MM.1S (cell line): ENCODE data around the gene TTYH3.
A peak's percentile ranks its signal among the peaks of the same experiment; 100 is the strongest.

Experiments
- DNase-seq: peaks from one replicate; pipeline ENCODE4 v3.0.0-alpha.2; 2015
- H2AFZ ChIP-seq: fragments of 300-600 bp; sonication (generic); 2 replicates; pipeline ENCODE4 v1.6.0; 2016; ENCODE audit warnings: antibody characterized with exemption, low read length
- H3F3A ChIP-seq: fragments of 300-600 bp; sonication (generic); 2 replicates; pipeline ENCODE4 v1.6.1; 2016; ENCODE audit warnings: mild to moderate bottlenecking, antibody characterized with exemption, low read length, moderate library complexity, mixed read lengths; ENCODE audit not compliant: insufficient read depth
- H3K27ac ChIP-seq: fragments of 300-600 bp; sonication (generic); 2 replicates; pipeline ENCODE4 v1.5.1; 2016; ENCODE audit warnings: mild to moderate bottlenecking, low read length
- H3K27me3 ChIP-seq: fragments of 300-600 bp; sonication (generic); replicated peaks from 2 replicates; pipeline ENCODE4 v1.6.0; 2016; ENCODE audit warnings: low read length; ENCODE audit not compliant: insufficient read depth
- H3K36me3 ChIP-seq: fragments of 300-600 bp; sonication (generic); replicated peaks from 2 replicates; pipeline ENCODE4 v1.6.1; 2016; ENCODE audit warnings: mild to moderate bottlenecking, low read length, mixed read lengths; ENCODE audit not compliant: insufficient read depth
- H3K4me1 ChIP-seq: fragments of 300-600 bp; sonication (generic); 2 replicates; pipeline ENCODE4 v1.6.1; 2016; ENCODE audit warnings: low read length, mixed read lengths
- H3K4me2 ChIP-seq: fragments of 300-600 bp; sonication (generic); 2 replicates; pipeline ENCODE4 v1.6.0; 2016; ENCODE audit warnings: low read depth, low read length
- H3K4me3 ChIP-seq: fragments of 300-600 bp; sonication (generic); 2 replicates; pipeline ENCODE4 v1.5.1; 2016; ENCODE audit warnings: low read length, mixed read lengths
- H3K79me2 ChIP-seq: fragments of 300-600 bp; sonication (generic); 2 replicates; pipeline ENCODE4 v1.6.1; 2016; ENCODE audit warnings: mixed run types, low read length, mixed read lengths
- H3K9ac ChIP-seq: fragments of 300-600 bp; sonication (generic); 2 replicates; pipeline ENCODE4 v1.6.1; 2016; ENCODE audit warnings: low read length, mixed read lengths
- H3K9me2 ChIP-seq: fragments of 300-600 bp; sonication (generic); replicated peaks from 2 replicates; pipeline ENCODE4 v1.6.1; 2016; ENCODE audit warnings: mild to moderate bottlenecking, low read length, mixed read lengths; ENCODE audit not compliant: insufficient read depth
- H3K9me3 ChIP-seq: fragments of 300-600 bp; sonication (generic); replicated peaks from 2 replicates; pipeline ENCODE4 v1.6.1; 2016; ENCODE audit warnings: mild to moderate bottlenecking, low read length, mixed read lengths; ENCODE audit not compliant: insufficient read depth
- H4K20me1 ChIP-seq: fragments of 300-600 bp; sonication (generic); 2 replicates; pipeline ENCODE4 v1.6.1; 2016; ENCODE audit warnings: mild to moderate bottlenecking, low read length, moderate library complexity, mixed read lengths; ENCODE audit not compliant: insufficient read depth
- EZH2 ChIP-seq: fragments of 300-600 bp; sonication (generic); optimal IDR thresholded peaks from 2 replicates; pipeline ENCODE3; 2017; ENCODE audit warnings: low read depth, mild to moderate bottlenecking, antibody characterized with exemption, low read length, mixed read lengths
- EZH2phosphoT487 ChIP-seq: fragments of 300-600 bp; sonication (generic); IDR thresholded peaks from 2 replicates; pipeline ENCODE4 v1.6.1; 2018; ENCODE audit warnings: antibody characterized with exemption, low read length
- TF ChIP-seq, protein P1 (sequence below): fragments of 300-600 bp; sonication (generic); IDR thresholded peaks from 2 replicates; pipeline ENCODE4 v1.5.1; 2016; ENCODE audit warnings: antibody characterized with exemption, low read length, mixed read lengths

TTYH3 gene

DNA sequence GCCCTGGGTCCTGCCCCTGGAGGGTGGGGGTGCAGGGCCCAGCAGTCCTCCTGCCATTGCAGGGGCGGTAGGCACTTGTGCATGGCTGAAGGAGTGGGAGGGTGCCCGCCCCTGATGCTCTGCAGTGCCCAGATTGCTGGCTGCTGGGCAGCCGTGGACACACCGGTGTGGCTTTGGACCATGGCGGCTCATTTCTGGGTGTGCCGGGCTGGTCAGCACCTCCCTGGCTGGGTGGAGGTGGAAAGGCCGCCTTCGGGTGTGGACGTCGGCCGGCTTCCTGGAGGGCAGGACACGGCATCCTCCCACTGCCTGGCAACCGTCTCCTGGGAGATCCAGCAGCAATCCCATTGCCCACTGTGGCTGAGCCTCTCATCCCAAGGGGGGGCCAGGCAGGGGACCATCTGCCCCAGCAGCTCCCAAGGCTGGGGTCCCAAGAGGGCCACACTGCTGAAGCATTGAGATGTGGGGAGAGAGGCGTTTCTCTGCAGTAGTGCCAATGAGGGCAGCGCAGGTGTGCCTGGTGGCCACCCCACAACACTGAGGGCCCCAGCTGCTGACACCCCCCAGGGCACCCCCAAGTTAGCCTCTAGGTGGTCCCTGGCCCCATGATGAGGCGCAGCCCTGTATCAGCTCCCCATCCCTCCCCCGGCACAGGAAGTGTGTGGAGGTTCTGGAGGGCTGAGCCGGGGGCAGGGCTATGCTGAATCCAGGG is 12.9 kb downstream of the TTYH3 start:
- H2AFZ ChIP-seq, result peak overlapping the region; percentile 35; the same call in 1 of the 2 replicates
- H3K36me3 ChIP-seq, result no peaks in the 10 kb centered on the region
- H3K79me2 ChIP-seq, result no peaks in the 10 kb centered on the region
- H3K9me3 ChIP-seq, result no peaks in the 10 kb centered on the region
- no peak overlapping the region for H3K9ac ChIP-seq
- H3K4me1 ChIP-seq, result no peaks in the 10 kb centered on the region
- no peak for TF ChIP-seq EZH2phosphoT487
- TF ChIP-seq, protein P1, sequence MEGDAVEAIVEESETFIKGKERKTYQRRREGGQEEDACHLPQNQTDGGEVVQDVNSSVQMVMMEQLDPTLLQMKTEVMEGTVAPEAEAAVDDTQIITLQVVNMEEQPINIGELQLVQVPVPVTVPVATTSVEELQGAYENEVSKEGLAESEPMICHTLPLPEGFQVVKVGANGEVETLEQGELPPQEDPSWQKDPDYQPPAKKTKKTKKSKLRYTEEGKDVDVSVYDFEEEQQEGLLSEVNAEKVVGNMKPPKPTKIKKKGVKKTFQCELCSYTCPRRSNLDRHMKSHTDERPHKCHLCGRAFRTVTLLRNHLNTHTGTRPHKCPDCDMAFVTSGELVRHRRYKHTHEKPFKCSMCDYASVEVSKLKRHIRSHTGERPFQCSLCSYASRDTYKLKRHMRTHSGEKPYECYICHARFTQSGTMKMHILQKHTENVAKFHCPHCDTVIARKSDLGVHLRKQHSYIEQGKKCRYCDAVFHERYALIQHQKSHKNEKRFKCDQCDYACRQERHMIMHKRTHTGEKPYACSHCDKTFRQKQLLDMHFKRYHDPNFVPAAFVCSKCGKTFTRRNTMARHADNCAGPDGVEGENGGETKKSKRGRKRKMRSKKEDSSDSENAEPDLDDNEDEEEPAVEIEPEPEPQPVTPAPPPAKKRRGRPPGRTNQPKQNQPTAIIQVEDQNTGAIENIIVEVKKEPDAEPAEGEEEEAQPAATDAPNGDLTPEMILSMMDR, result no peak
- TF ChIP-seq EZH2, result no peak
- no peaks in the 10 kb centered on the region for H3F3A ChIP-seq
- H3K4me3 ChIP-seq, result no peak overlapping the region
- H3K27ac ChIP-seq, result no peak overlapping the region
- H3K9me2 ChIP-seq, result no peaks in the 10 kb centered on the region
- H3K27me3 ChIP-seq, result peaks cover 46% of the 10 kb centered on the region
- no peaks in the 10 kb centered on the region for H4K20me1 ChIP-seq
- no peak for DNase-seq
- no peak overlapping the region for H3K4me2 ChIP-seq

DNA sequence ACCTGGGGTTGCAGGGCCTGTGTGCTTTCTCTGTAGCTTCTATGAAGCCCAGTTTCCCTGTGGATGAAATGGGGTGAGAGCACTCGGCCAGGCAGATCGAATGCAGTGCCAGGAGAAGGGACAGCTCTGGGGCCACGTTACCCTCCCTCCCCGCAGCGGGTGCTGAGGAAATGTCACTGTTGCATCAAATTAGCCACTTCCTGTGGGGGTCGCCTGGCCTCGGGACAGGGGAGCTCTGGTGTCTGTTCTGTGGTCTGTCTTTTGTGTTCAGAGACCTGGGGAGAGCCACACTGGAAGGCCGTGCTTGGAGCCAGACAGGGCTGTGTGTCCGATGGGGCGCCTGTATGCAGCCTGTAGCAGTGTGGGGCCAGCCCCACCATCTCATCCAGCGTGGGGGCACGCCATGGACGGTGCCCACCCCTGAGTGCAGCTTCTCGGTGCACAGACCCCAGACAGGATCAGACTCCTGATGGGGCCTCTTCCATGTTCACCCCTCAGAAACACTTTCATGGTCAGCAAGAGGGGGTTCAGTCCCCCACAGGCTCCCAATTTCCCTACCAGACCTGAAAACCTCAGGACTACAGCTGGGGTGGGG is 13.6 kb downstream of the TTYH3 start:
- no peaks in the 10 kb centered on the region for H4K20me1 ChIP-seq
- no peaks in the 10 kb centered on the region for H3K36me3 ChIP-seq
- H3K4me3 ChIP-seq, result no peak overlapping the region
- TF ChIP-seq EZH2phosphoT487 (no peak), EZH2 (no peak)
- TF ChIP-seq, protein P1, result no peak
- no peak overlapping the region for H3K4me2 ChIP-seq
- H2AFZ ChIP-seq, result peak overlapping the region; percentile 35; the same call in 1 of the 2 replicates
- H3K27ac ChIP-seq, result no peak overlapping the region
- no peaks in the 10 kb centered on the region for H3K9me2 ChIP-seq
- H3K4me1 ChIP-seq, result no peaks in the 10 kb centered on the region
- no peaks in the 10 kb centered on the region for H3K9me3 ChIP-seq
- peak; percentile 27 for DNase-seq
- H3K27me3 ChIP-seq, result peaks cover 40% of the 10 kb centered on the region
- no peak overlapping the region for H3K9ac ChIP-seq
- H3K79me2 ChIP-seq, result no peaks in the 10 kb centered on the region
- no peaks in the 10 kb centered on the region for H3F3A ChIP-seq

DNA sequence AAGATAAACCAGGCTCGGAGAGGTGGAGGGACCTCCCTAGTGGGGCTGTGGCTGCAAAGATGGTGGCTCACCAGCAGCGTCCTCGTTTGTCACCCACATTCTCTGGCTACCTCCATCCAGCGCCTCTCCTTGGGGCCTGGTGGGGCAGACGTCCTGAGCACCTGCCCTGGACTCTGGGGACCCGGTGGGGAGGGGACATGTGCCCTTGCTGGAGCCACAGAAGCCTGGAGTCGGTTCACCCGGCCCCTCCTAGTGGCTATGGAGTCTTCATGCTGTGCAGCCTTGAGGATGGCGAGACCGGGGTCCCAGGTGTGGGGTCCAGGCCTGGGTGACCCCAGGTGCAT is 14.5 kb downstream of the TTYH3 start:
- H3K4me2 ChIP-seq, result no peak overlapping the region
- no peaks in the 10 kb centered on the region for H3K9me3 ChIP-seq
- H3K4me3 ChIP-seq, result no peak overlapping the region
- peaks cover 31% of the 10 kb centered on the region for H3K27me3 ChIP-seq
- no peaks in the 10 kb centered on the region for H3K4me1 ChIP-seq
- H3F3A ChIP-seq, result no peaks in the 10 kb centered on the region
- H3K9ac ChIP-seq, result no peak overlapping the region
- TF ChIP-seq EZH2, result no peak
- TF ChIP-seq, protein P1, result no peak
- no peak for TF ChIP-seq EZH2phosphoT487
- no peak for DNase-seq
- no peaks in the 10 kb centered on the region for H3K36me3 ChIP-seq
- no peak overlapping the region for H3K27ac ChIP-seq
- H4K20me1 ChIP-seq, result no peaks in the 10 kb centered on the region
- H3K9me2 ChIP-seq, result no peaks in the 10 kb centered on the region
- H3K79me2 ChIP-seq, result no peaks in the 10 kb centered on the region
- no peak overlapping the region for H2AFZ ChIP-seq
